NB4 (cell line): Measurements from ENCODE around the gene COL4A1.

Experiments
- DNase-seq: peaks from one replicate; pipeline ENCODE4 v3.0.0; 2010; ENCODE audit warnings: low read depth
- H3K4me3 ChIP-seq: one replicate; pipeline ENCODE4 v1.5.1; 2011; ENCODE audit warnings: mild to moderate bottlenecking, low read depth, low read length, moderate library complexity
- MAX ChIP-seq: IDR thresholded peaks from 2 replicates; pipeline ENCODE4 v1.6.1; 2011; ENCODE audit warnings: low read depth, low read length
- MYC ChIP-seq: IDR thresholded peaks from 2 replicates; pipeline ENCODE4 v1.6.1; 2011; ENCODE audit warnings: low read depth, low read length
- POLR2A ChIP-seq: IDR thresholded peaks from 2 replicates; pipeline ENCODE4 v1.6.1; 2011; ENCODE audit warnings: mild to moderate bottlenecking; ENCODE audit not compliant: insufficient read length; ENCODE audit errors: extremely low read depth
- TF ChIP-seq, protein P1 (sequence below): IDR thresholded peaks from one replicate; pipeline ENCODE4 v1.5.1; 2012; ENCODE audit warnings: low read depth, low read length

COL4A1 gene

GRCh38 chr13:110320645-110321044, 13.7 kb upstream of the COL4A1 start:
- DNase-seq, result no peak
- no peak overlapping the region for H3K4me3 ChIP-seq
- TF ChIP-seq MYC (no peak), MAX (no peak), POLR2A (no peak)
- TF ChIP-seq, protein P1, sequence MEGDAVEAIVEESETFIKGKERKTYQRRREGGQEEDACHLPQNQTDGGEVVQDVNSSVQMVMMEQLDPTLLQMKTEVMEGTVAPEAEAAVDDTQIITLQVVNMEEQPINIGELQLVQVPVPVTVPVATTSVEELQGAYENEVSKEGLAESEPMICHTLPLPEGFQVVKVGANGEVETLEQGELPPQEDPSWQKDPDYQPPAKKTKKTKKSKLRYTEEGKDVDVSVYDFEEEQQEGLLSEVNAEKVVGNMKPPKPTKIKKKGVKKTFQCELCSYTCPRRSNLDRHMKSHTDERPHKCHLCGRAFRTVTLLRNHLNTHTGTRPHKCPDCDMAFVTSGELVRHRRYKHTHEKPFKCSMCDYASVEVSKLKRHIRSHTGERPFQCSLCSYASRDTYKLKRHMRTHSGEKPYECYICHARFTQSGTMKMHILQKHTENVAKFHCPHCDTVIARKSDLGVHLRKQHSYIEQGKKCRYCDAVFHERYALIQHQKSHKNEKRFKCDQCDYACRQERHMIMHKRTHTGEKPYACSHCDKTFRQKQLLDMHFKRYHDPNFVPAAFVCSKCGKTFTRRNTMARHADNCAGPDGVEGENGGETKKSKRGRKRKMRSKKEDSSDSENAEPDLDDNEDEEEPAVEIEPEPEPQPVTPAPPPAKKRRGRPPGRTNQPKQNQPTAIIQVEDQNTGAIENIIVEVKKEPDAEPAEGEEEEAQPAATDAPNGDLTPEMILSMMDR, result no peak

- no peak overlapping the region for H3K4me3 ChIP-seq
- DNase-seq, result no peak
- TF ChIP-seq MYC, result no peak
- TF ChIP-seq MAX, result no peak
- TF ChIP-seq, protein P1, result no peak
- TF ChIP-seq POLR2A, result no peak
Measured at GRCh38 chr13:110319774-110320509, 13.0 kb upstream of the COL4A1 start.

DNA sequence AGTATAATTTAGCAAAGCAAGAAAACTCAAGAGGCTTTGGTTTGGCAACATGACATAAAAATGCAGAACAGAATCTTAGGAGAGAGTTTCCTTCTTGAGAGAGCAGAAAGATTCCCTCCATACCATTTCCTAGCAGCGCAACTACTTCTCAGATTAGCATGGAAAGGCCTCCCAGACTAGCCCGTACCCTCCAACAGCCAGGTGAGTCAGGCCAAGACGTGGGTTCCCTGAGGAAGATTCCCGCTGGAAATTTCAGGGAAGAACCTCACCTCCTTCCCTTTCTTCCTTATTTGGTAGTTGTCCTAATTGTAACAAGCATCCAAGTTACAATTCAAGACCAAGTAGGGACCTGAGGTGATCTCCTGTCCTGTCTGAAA, 12.4 kb upstream of the COL4A1 start:
- no peak overlapping the region for H3K4me3 ChIP-seq
- no peak for DNase-seq
- TF ChIP-seq MAX (no peak), MYC (no peak), POLR2A (no peak)
- TF ChIP-seq, protein P1, result no peak

GRCh38 chr13:110318920-110319319, 12.0 kb upstream of the COL4A1 start:
- no peak for DNase-seq
- no peak overlapping the region for H3K4me3 ChIP-seq
- no peak for TF ChIP-seq POLR2A
- no peak for TF ChIP-seq MYC
- TF ChIP-seq, protein P1, result no peak
- TF ChIP-seq MAX, result no peak

- no peak for DNase-seq
- no peak overlapping the region for H3K4me3 ChIP-seq
- TF ChIP-seq MYC (no peak), POLR2A (no peak), MAX (no peak)
- TF ChIP-seq, protein P1, result no peak
Measured at GRCh38 chr13:110317496-110318195, 10.7 kb upstream of the COL4A1 start.
